Peyer's patch (tissue), 4 donors: ENCODE data around the gene SLMAP.

Source experiments
- CTCF ChIP-seq, 6 experiments: fragments of 450-650 bp in 4 of 6; fragments of 200-600 bp in 2 of 6; sonication (generic) in 1 of 6; IDR thresholded peaks; one replicate each; pipeline ENCODE4 v1.5.1; 2017 to 2019; ENCODE audit warnings: antibody characterized with exemption in 6 of 6, mild to moderate bottlenecking in 3 of 6, moderate library complexity in 1 of 6
- POLR2A ChIP-seq, 2 donors: fragments of 450-650 bp; IDR thresholded peaks; one replicate each; pipeline ENCODE4 v1.5.1; 2017; ENCODE audit warnings: antibody characterized with exemption in 2 of 2, mild to moderate bottlenecking in 2 of 2, moderate library complexity in 2 of 2

GRCh38 chr3:57709031-57709430 lies 47.1 kb upstream of the SLMAP start:
- TF ChIP-seq POLR2A (IDR thresholded peaks at IDR 0.05) = no peak
- no peak for TF ChIP-seq CTCF (IDR thresholded peaks at IDR 0.05)
